ENCODE measurements around the gene STYXL1.

STYXL1 gene

GRCh38 chr7:75987026-75987804 lies 60.6 kb downstream of the STYXL1 start:
- no peak overlapping the region for H3K4me3 ChIP-seq (ENCODE audit: low read length in 2 of 2)
- no peaks in the 10 kb centered on the region for H3K9me3 ChIP-seq (ENCODE audit: control insufficient read depth in 2 of 2, low read length in 2 of 2)
- peaks cover 38 to 44% of the 10 kb centered on the region in 2 donors for H3K36me3 ChIP-seq (ENCODE audit: control insufficient read depth in 2 of 2, insufficient read depth in 2 of 2, low read length in 2 of 2)
- H3K4me1 ChIP-seq (ENCODE audit: control insufficient read depth in 2 of 2, insufficient read depth in 2 of 2, low read length in 2 of 2), result peaks cover 10 to 13% of the 10 kb centered on the region in 2 donors
- no peak overlapping the region for H3K9ac ChIP-seq (ENCODE audit: low read depth in 1 of 2, low read length in 2 of 2)
- H3K27ac ChIP-seq (ENCODE audit: low read depth in 2 of 2, low read length in 2 of 2), result no peak overlapping the region
- no peaks in the 10 kb centered on the region for H3K27me3 ChIP-seq (ENCODE audit: control insufficient read depth in 2 of 2, insufficient read depth in 2 of 2, low read length in 2 of 2)

DNA sequence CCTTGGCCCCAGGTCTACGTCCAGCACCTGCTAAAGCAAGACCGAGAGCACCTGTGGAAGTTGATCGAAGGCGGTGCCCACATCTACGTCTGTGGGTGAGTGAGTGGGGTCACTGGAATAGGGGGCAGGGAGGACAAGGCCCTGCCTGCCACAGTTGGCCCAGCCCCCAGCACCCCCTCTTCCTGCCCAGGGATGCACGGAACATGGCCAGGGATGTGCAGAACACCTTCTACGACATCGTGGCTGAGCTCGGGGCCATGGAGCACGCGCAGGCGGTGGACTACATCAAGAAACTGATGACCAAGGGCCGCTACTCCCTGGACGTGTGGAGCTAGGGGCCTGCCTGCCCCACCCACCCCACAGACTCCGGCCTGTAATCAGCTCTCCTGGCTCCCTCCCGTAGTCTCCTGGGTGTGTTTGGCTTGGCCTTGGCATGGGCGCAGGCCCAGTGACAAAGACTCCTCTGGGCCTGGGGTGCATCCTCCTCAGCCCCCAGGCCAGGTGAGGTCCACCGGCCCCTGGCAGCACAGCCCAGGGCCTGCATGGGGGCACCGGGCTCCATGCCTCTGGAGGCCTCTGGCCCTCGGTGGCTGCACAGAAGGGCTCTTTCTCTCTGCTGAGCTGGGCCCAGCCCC lies 61.5 kb downstream of the STYXL1 start:
- no peaks in the 10 kb centered on the region for H3K27me3 ChIP-seq (ENCODE audit: control insufficient read depth in 2 of 2, insufficient read depth in 2 of 2, low read length in 2 of 2)
- no peak overlapping the region for H3K4me3 ChIP-seq (ENCODE audit: low read length in 2 of 2)
- peaks cover 8 to 13% of the 10 kb centered on the region in 2 donors for H3K4me1 ChIP-seq (ENCODE audit: control insufficient read depth in 2 of 2, insufficient read depth in 2 of 2, low read length in 2 of 2)
- no peak overlapping the region for H3K27ac ChIP-seq (ENCODE audit: low read depth in 2 of 2, low read length in 2 of 2)
- H3K9me3 ChIP-seq (ENCODE audit: control insufficient read depth in 2 of 2, low read length in 2 of 2), result no peaks in the 10 kb centered on the region
- no peak overlapping the region for H3K9ac ChIP-seq (ENCODE audit: low read depth in 1 of 2, low read length in 2 of 2)
- H3K36me3 ChIP-seq (ENCODE audit: control insufficient read depth in 2 of 2, insufficient read depth in 2 of 2, low read length in 2 of 2), result peaks cover 44 to 52% of the 10 kb centered on the region in 2 donors

- H3K9me3 ChIP-seq (ENCODE audit: control insufficient read depth in 2 of 2, low read length in 2 of 2), result no peaks in the 10 kb centered on the region
- H3K4me1 ChIP-seq (ENCODE audit: control insufficient read depth in 2 of 2, insufficient read depth in 2 of 2, low read length in 2 of 2), result peaks cover 8 to 13% of the 10 kb centered on the region in 2 donors
- no peaks in the 10 kb centered on the region for H3K27me3 ChIP-seq (ENCODE audit: control insufficient read depth in 2 of 2, insufficient read depth in 2 of 2, low read length in 2 of 2)
- no peak overlapping the region for H3K4me3 ChIP-seq (ENCODE audit: low read length in 2 of 2)
- H3K36me3 ChIP-seq (ENCODE audit: control insufficient read depth in 2 of 2, insufficient read depth in 2 of 2, low read length in 2 of 2), result peaks cover 49 to 52% of the 10 kb centered on the region in 2 donors
- no peak overlapping the region for H3K9ac ChIP-seq (ENCODE audit: low read depth in 1 of 2, low read length in 2 of 2)
- H3K27ac ChIP-seq (ENCODE audit: low read depth in 2 of 2, low read length in 2 of 2), result no peak overlapping the region
Observed at GRCh38 chr7:75985518-75986146, 62.2 kb downstream of the STYXL1 start.

DNA sequence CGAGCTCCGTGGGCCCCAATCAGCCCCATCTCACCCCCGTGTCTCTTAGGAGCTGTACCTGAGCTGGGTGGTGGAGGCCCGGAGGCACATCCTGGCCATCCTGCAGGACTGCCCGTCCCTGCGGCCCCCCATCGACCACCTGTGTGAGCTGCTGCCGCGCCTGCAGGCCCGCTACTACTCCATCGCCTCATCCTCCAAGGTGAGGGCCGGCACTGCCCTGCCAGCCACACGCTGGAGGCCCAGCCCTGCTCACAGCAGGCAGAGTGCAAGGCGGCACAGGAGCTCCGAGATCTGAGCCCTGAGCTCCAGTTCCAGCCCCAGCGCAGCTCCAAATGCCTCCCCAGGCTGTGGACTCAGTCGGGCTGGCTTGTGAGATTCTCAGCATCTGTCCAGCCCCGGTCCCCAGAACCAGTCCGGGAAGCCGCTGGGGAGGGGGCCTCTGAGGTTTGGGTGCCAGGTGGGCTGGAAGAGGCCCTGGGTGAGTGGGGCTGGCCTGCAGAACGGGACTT lies 62.7 kb downstream of the STYXL1 start:
- H3K27ac ChIP-seq (ENCODE audit: low read depth in 2 of 2, low read length in 2 of 2), result no peak overlapping the region
- H3K9ac ChIP-seq (ENCODE audit: low read depth in 1 of 2, low read length in 2 of 2), result no peak overlapping the region
- H3K4me1 ChIP-seq (ENCODE audit: control insufficient read depth in 2 of 2, insufficient read depth in 2 of 2, low read length in 2 of 2), result peaks cover 13 to 19% of the 10 kb centered on the region in 2 donors
- no peak overlapping the region for H3K4me3 ChIP-seq (ENCODE audit: low read length in 2 of 2)
- no peaks in the 10 kb centered on the region for H3K9me3 ChIP-seq (ENCODE audit: control insufficient read depth in 2 of 2, low read length in 2 of 2)
- peaks cover 52% of the 10 kb centered on the region in 2 donors for H3K36me3 ChIP-seq (ENCODE audit: control insufficient read depth in 2 of 2, insufficient read depth in 2 of 2, low read length in 2 of 2)
- no peaks in the 10 kb centered on the region for H3K27me3 ChIP-seq (ENCODE audit: control insufficient read depth in 2 of 2, insufficient read depth in 2 of 2, low read length in 2 of 2)

- H3K9ac ChIP-seq (ENCODE audit: low read depth in 1 of 2, low read length in 2 of 2), result no peak overlapping the region
- no peak overlapping the region for H3K4me3 ChIP-seq (ENCODE audit: low read length in 2 of 2)
- no peaks in the 10 kb centered on the region for H3K9me3 ChIP-seq (ENCODE audit: control insufficient read depth in 2 of 2, low read length in 2 of 2)
- H3K27ac ChIP-seq (ENCODE audit: low read depth in 2 of 2, low read length in 2 of 2), result no peak overlapping the region
- peaks cover 18 to 26% of the 10 kb centered on the region in 2 donors for H3K4me1 ChIP-seq (ENCODE audit: control insufficient read depth in 2 of 2, insufficient read depth in 2 of 2, low read length in 2 of 2)
- H3K36me3 ChIP-seq (ENCODE audit: control insufficient read depth in 2 of 2, insufficient read depth in 2 of 2, low read length in 2 of 2), result peaks cover 52 to 53% of the 10 kb centered on the region in 2 donors
- H3K27me3 ChIP-seq (ENCODE audit: control insufficient read depth in 2 of 2, insufficient read depth in 2 of 2, low read length in 2 of 2), result no peaks in the 10 kb centered on the region
Observed at GRCh38 chr7:75984130-75985008, 63.4 kb downstream of the STYXL1 start.

- Histone ChIP-seq H3K36me3 (ENCODE audit: control insufficient read depth in 2 of 2, insufficient read depth in 2 of 2, low read length in 2 of 2) (peaks cover 52 to 53% of the 10 kb centered on the region in 2 donors), H3K9me3 (ENCODE audit: control insufficient read depth in 2 of 2, low read length in 2 of 2) (no peaks in the 10 kb centered on the region), H3K9ac (ENCODE audit: low read depth in 1 of 2, low read length in 2 of 2) (no peak overlapping the region), H3K27me3 (ENCODE audit: control insufficient read depth in 2 of 2, insufficient read depth in 2 of 2, low read length in 2 of 2) (no peaks in the 10 kb centered on the region), H3K4me3 (ENCODE audit: low read length in 2 of 2) (no peak overlapping the region), H3K27ac (ENCODE audit: low read depth in 2 of 2, low read length in 2 of 2) (no peak overlapping the region), H3K4me1 (ENCODE audit: control insufficient read depth in 2 of 2, insufficient read depth in 2 of 2, low read length in 2 of 2) (peaks cover 19 to 26% of the 10 kb centered on the region in 2 donors)
Observed at GRCh38 chr7:75983471-75984129, 64.2 kb downstream of the STYXL1 start.

- peaks cover 19 to 26% of the 10 kb centered on the region in 2 donors for H3K4me1 ChIP-seq (ENCODE audit: control insufficient read depth in 2 of 2, insufficient read depth in 2 of 2, low read length in 2 of 2)
- H3K36me3 ChIP-seq (ENCODE audit: control insufficient read depth in 2 of 2, insufficient read depth in 2 of 2, low read length in 2 of 2), result peaks cover 46 to 48% of the 10 kb centered on the region in 2 donors
- H3K4me3 ChIP-seq (ENCODE audit: low read length in 2 of 2), result no peak overlapping the region
- H3K9ac ChIP-seq (ENCODE audit: low read depth in 1 of 2, low read length in 2 of 2), result no peak overlapping the region
- H3K27ac ChIP-seq (ENCODE audit: low read depth in 2 of 2, low read length in 2 of 2), result no peak overlapping the region
- no peaks in the 10 kb centered on the region for H3K27me3 ChIP-seq (ENCODE audit: control insufficient read depth in 2 of 2, insufficient read depth in 2 of 2, low read length in 2 of 2)
- H3K9me3 ChIP-seq (ENCODE audit: control insufficient read depth in 2 of 2, low read length in 2 of 2), result no peaks in the 10 kb centered on the region
Observed at GRCh38 chr7:75982306-75983064, 65.3 kb downstream of the STYXL1 start.

- Histone ChIP-seq H3K27ac (ENCODE audit: low read depth in 2 of 2, low read length in 2 of 2) (no peak overlapping the region), H3K4me1 (ENCODE audit: control insufficient read depth in 2 of 2, insufficient read depth in 2 of 2, low read length in 2 of 2) (peaks cover 19 to 26% of the 10 kb centered on the region in 2 donors), H3K27me3 (ENCODE audit: control insufficient read depth in 2 of 2, insufficient read depth in 2 of 2, low read length in 2 of 2) (no peaks in the 10 kb centered on the region), H3K9ac (ENCODE audit: low read depth in 1 of 2, low read length in 2 of 2) (no peak overlapping the region), H3K4me3 (ENCODE audit: low read length in 2 of 2) (no peak overlapping the region), H3K9me3 (ENCODE audit: control insufficient read depth in 2 of 2, low read length in 2 of 2) (no peaks in the 10 kb centered on the region), H3K36me3 (ENCODE audit: control insufficient read depth in 2 of 2, insufficient read depth in 2 of 2, low read length in 2 of 2) (peaks cover 40 to 42% of the 10 kb centered on the region in 2 donors)
Observed at GRCh38 chr7:75981453-75982305, 66.1 kb downstream of the STYXL1 start.
